ENCODE measurements around the gene HSPB3. TPM values are rescaled to one million over a fixed set of nuclear protein-coding genes. Genes with fewer than 3 reads are reported as not detected.
"Not testable (repeated sequence)": the region's sequence is repeated elsewhere in the genome, so short reads cannot be mapped to it uniquely, and the experiment has no call there.

HSPB3 gene
- total RNA-seq, 2 experiments from 2014 or later = not detected

DNA sequence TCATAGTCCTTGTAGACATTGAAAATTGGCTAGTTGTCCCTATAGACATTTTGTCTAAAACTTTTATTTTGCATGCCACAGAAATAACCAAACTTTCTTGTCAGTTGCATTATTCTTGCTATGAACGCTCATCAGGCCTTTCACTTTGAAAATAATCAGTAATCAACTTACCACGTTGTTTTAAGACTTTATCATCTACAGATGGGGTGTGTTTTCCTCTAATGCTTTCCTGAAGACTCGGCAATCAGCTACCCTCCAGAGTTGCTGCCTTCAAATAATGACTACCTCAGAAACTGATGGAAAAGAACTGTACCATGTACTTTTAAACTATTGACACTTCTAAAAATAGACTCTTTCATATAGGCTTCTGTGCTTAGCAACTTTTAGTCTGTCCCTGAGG, 33.5 kb upstream of the HSPB3 start:
- H3K27ac Mint-ChIP-seq = no peak overlapping the region
- H3K27ac ChIP-seq (ENCODE audit: low read depth in 1 of 2, low read length in 2 of 2) = no peak overlapping the region
- H3K4me1 ChIP-seq (ENCODE audit: insufficient read depth, low read length) = no peaks in the 10 kb centered on the region
- H3K9me3 Mint-ChIP-seq = no peaks in the 10 kb centered on the region
- no peaks in the 10 kb centered on the region for H3K9me3 ChIP-seq (ENCODE audit: control insufficient read depth in 1 of 2, insufficient read depth in 1 of 2, low read length in 2 of 2)
- TF ChIP-seq, protein P1, sequence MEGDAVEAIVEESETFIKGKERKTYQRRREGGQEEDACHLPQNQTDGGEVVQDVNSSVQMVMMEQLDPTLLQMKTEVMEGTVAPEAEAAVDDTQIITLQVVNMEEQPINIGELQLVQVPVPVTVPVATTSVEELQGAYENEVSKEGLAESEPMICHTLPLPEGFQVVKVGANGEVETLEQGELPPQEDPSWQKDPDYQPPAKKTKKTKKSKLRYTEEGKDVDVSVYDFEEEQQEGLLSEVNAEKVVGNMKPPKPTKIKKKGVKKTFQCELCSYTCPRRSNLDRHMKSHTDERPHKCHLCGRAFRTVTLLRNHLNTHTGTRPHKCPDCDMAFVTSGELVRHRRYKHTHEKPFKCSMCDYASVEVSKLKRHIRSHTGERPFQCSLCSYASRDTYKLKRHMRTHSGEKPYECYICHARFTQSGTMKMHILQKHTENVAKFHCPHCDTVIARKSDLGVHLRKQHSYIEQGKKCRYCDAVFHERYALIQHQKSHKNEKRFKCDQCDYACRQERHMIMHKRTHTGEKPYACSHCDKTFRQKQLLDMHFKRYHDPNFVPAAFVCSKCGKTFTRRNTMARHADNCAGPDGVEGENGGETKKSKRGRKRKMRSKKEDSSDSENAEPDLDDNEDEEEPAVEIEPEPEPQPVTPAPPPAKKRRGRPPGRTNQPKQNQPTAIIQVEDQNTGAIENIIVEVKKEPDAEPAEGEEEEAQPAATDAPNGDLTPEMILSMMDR (IDR thresholded peaks at IDR 0.05) = no peak
- ATAC-seq (ENCODE audit: poor library complexity) = no peak
- H3K36me3 ChIP-seq (ENCODE audit: insufficient read depth, low read length) = no peaks in the 10 kb centered on the region
- H3K27me3 Mint-ChIP-seq = peaks cover 20% of the 10 kb centered on the region
- no peak overlapping the region for H3K4me3 Mint-ChIP-seq
- no peak overlapping the region for H3K4me3 ChIP-seq (ENCODE audit: low read length)
- ChIA-PET POLR2A (no interaction called here), CTCF (interaction anchor here (0.9 kb wide), 1 partner anchor 178 kb away, joined by 3 read pairs; no protein-coding TSS in a partner anchor)
- H3K4me1 Mint-ChIP-seq (ENCODE audit: low read depth) = no peaks in the 10 kb centered on the region
- intact Hi-C loops (cut with DNase I, micrococcal nuclease) = loop anchor here in 1 of 2 experiments (2.0 kb wide), 1 partner anchor 111 kb away; the partner anchor contains the start of gene ARL15
- peaks cover 0 to 7% of the 10 kb centered on the region in 2 experiments for H3K27me3 ChIP-seq (ENCODE audit: control insufficient read depth in 1 of 2, insufficient read depth in 2 of 2, low read length in 2 of 2)
- no peak for DNase-seq
- H3K36me3 Mint-ChIP-seq (ENCODE audit: low read depth) = no peaks in the 10 kb centered on the region

DNA sequence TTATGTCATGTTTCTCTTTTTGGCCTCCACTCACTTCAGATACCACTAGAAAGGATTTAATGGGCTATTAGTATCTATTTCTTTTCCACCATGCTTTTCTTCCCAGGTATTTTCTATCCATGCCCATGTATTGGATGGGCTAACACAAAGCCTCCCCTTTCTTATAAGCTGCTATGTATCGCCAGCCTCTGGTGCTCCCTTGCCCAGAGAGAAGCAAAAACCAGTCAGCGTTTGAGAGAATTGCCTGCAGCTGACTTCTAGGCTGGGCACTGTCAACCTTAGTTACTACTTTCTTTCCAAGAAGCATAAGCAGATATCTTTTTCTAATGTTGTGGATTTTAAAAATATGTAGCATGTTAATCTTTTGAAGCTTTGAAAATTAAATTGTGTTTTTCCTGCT, 30.2 kb upstream of the HSPB3 start:
- Mint-ChIP-seq H3K4me3 (no peak overlapping the region), H3K27ac (no peak overlapping the region), H3K36me3 (ENCODE audit: low read depth) (no peaks in the 10 kb centered on the region), H3K9me3 (no peaks in the 10 kb centered on the region), H3K4me1 (ENCODE audit: low read depth) (no peaks in the 10 kb centered on the region), H3K27me3 (peaks cover 23% of the 10 kb centered on the region)
- DNase-seq (no peak), ATAC-seq (ENCODE audit: poor library complexity) (no peak)
- Histone ChIP-seq H3K4me3 (ENCODE audit: low read length) (no peak overlapping the region), H3K36me3 (ENCODE audit: insufficient read depth, low read length) (no peaks in the 10 kb centered on the region), H3K27ac (ENCODE audit: low read depth in 1 of 2, low read length in 2 of 2) (no peak overlapping the region), H3K27me3 (ENCODE audit: control insufficient read depth in 1 of 2, insufficient read depth in 2 of 2, low read length in 2 of 2) (peaks cover 0 to 7% of the 10 kb centered on the region in 2 experiments), H3K4me1 (ENCODE audit: insufficient read depth, low read length) (no peaks in the 10 kb centered on the region), H3K9me3 (ENCODE audit: control insufficient read depth in 1 of 2, insufficient read depth in 1 of 2, low read length in 2 of 2) (no peaks in the 10 kb centered on the region)
- intact Hi-C loops (cut with DNase I, micrococcal nuclease) = no loop called here
- TF ChIP-seq, protein P1 (IDR thresholded peaks at IDR 0.05) = no peak
- ChIA-PET CTCF (no interaction called here), POLR2A (no interaction called here)

DNA sequence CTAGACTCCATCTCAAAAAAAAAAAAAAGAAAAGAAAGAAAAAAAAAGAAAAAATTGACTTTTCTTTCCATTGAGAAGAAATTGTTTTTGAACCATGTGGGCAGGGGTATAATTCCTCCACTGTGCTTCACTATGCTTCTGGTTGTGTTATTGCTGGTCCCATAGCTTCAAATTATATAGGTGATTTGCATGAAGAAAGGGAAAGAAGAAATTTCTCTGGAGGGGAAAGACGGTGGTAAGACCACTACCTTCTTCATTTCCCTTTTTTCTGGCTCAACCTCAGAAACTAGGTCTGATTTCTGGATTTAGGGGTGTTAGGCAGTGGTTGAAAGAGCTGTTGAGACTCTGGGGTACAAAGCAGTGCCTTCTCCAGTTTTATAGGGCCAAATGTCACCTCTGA, 29.3 kb upstream of the HSPB3 start:
- H3K36me3 ChIP-seq (ENCODE audit: insufficient read depth, low read length) = no peaks in the 10 kb centered on the region

DNA sequence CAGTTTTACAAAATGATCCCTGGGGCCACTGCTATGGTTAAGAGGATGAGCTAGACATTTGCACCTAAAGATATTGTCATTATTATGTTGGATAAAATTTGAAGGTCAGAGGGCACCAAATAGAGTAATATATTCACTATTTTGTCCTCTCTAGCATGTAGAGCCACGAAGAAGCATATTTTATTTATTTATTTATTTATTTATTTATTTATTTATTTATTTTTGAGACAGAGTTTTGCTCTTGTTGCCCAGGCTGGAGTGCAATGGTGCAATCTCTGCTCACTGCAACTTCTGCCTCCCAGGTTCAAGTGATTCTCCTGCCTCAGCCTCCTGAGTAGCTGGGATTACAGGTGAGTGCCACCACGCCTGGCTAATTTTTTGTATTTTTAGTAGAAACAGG, 20.8 kb upstream of the HSPB3 start:
- H3K36me3 Mint-ChIP-seq (ENCODE audit: low read depth); H3K9me3 ChIP-seq (ENCODE audit: control insufficient read depth in 1 of 2, insufficient read depth in 1 of 2, low read length in 2 of 2); CTCF ChIA-PET; H3K27ac ChIP-seq (ENCODE audit: low read depth in 1 of 2, low read length in 2 of 2); H3K27me3 ChIP-seq (ENCODE audit: control insufficient read depth in 1 of 2, insufficient read depth in 2 of 2, low read length in 2 of 2); DNase-seq; H3K27me3 Mint-ChIP-seq; intact Hi-C loops (cut with DNase I, micrococcal nuclease); H3K4me1 Mint-ChIP-seq (ENCODE audit: low read depth); H3K4me1 ChIP-seq (ENCODE audit: insufficient read depth, low read length); H3K9me3 Mint-ChIP-seq; ATAC-seq (ENCODE audit: poor library complexity); H3K4me3 ChIP-seq (ENCODE audit: low read length); H3K4me3 Mint-ChIP-seq; H3K27ac Mint-ChIP-seq; POLR2A ChIA-PET; H3K36me3 ChIP-seq (ENCODE audit: insufficient read depth, low read length): not testable (repeated sequence)

More for the DNA sequence above, 29.3 kb upstream of the HSPB3 start:
- no peak overlapping the region for H3K4me3 Mint-ChIP-seq
- H3K27me3 ChIP-seq (ENCODE audit: control insufficient read depth in 1 of 2, insufficient read depth in 2 of 2, low read length in 2 of 2) = peaks cover 0 to 7% of the 10 kb centered on the region in 2 experiments
- H3K9me3 Mint-ChIP-seq = no peaks in the 10 kb centered on the region
- CTCF ChIA-PET = no interaction called here
- H3K27ac Mint-ChIP-seq = no peak overlapping the region
- no peak overlapping the region for H3K4me3 ChIP-seq (ENCODE audit: low read length)
- no peaks in the 10 kb centered on the region for H3K36me3 Mint-ChIP-seq (ENCODE audit: low read depth)
- no peak overlapping the region for H3K27ac ChIP-seq (ENCODE audit: low read depth in 1 of 2, low read length in 2 of 2)
- POLR2A ChIA-PET = interaction anchor here (0.6 kb wide), 1 partner anchor 114 kb away, joined by 4 read pairs; no protein-coding TSS in a partner anchor
- no peaks in the 10 kb centered on the region for H3K4me1 Mint-ChIP-seq (ENCODE audit: low read depth)
- intact Hi-C loops (cut with DNase I, micrococcal nuclease) = no loop called here
- ATAC-seq (ENCODE audit: poor library complexity) = no peak
- TF ChIP-seq, protein P1 (IDR thresholded peaks at IDR 0.05) = no peak
- no peak for DNase-seq
- H3K27me3 Mint-ChIP-seq = peaks cover 23% of the 10 kb centered on the region
- no peaks in the 10 kb centered on the region for H3K9me3 ChIP-seq (ENCODE audit: control insufficient read depth in 1 of 2, insufficient read depth in 1 of 2, low read length in 2 of 2)
- H3K4me1 ChIP-seq (ENCODE audit: insufficient read depth, low read length) = no peaks in the 10 kb centered on the region

Measured in CD4-positive, alpha-beta T cell (primary cell).